Measurements from ENCODE around the gene SH3TC1. TPM values are rescaled to one million over a fixed set of nuclear protein-coding genes. Genes with fewer than 3 reads are reported as not detected.

SH3TC1 gene
- total and polyA plus RNA-seq, 2 of the 8 experiments (the other 6 are each of a cell fraction or from before 2014, with no cell fraction given) = 0.15 TPM; not detected in 1

DNA sequence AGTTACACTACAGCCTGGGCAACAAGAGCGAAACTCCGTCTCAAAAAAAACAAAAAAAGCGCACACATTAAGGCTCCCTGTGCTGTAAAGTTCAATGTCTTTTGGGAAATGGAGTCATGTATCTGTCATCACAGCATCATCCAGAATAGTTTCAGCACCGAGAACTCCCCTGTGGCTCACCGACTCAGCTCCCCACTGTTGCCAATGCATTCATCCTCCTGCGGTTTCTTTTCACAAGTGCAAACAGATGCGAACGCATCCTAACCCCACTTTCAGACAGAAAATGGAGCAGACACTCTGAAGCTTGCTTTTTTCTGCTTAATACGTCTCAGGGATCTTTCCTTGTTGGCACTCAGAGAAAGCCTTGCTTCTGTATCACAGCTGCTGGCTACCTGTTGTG, 13.8 kb upstream of the SH3TC1 start:
- Histone ChIP-seq H4K91ac (replicated peaks; ENCODE audit: insufficient read length, low read length) (no peak overlapping the region), H4K20me1 (replicated peaks in 1 of 2; ENCODE audit: control insufficient read depth in 1 of 2, insufficient read depth in 2 of 2, low read length in 2 of 2) (peaks cover 0 to 4% of the 10 kb centered on the region in 2 experiments), H3K4ac (replicated peaks; ENCODE audit: insufficient read length, low read depth, low read length) (no peak overlapping the region), H3K79me2 (ENCODE audit: control insufficient read depth in 1 of 2, insufficient read depth in 2 of 2, low read length in 2 of 2) (no peaks in the 10 kb centered on the region), H2BK120ac (replicated peaks; ENCODE audit: low read depth, low read length) (no peak overlapping the region), H4K8ac (ENCODE audit: extremely low read depth, insufficient read depth, low read length) (no peak overlapping the region), H3K56ac (replicated peaks; ENCODE audit: insufficient read length, low read depth, low read length) (no peak overlapping the region), H3K4me1 (replicated peaks in 1 of 4; ENCODE audit: control insufficient read depth in 3 of 4, insufficient read depth in 4 of 4, low read length in 3 of 4) (no peaks in the 10 kb centered on the region), H3K23me2 (ENCODE audit: low read depth, low read length) (0 out of 2 replicates have a peak, but pooled peaks cover 2% of the 10 kb centered on the region), H4K5ac (ENCODE audit: insufficient read length, low read depth, low read length) (no peak overlapping the region), H2BK12ac (ENCODE audit: low read depth, low read length) (no peak overlapping the region), H3K27ac (ENCODE audit: low read depth, low read length) (no peak overlapping the region), H3K4me3 (ENCODE audit: extremely low read depth in 1 of 4, insufficient read depth in 2 of 4, low read depth in 3 of 4, low read length in 4 of 4) (no peak overlapping the region), H3K36me3 (ENCODE audit: control insufficient read depth in 2 of 4, insufficient read depth in 4 of 4, low read length in 3 of 4) (no peaks in the 10 kb centered on the region), H3K9ac (replicated peaks in 1 of 4; ENCODE audit: extremely low read depth in 1 of 4, low read depth in 3 of 4, low read length in 3 of 4) (no peak overlapping the region), H2BK5ac (ENCODE audit: low read depth, low read length) (no peak overlapping the region), H3K23ac (ENCODE audit: insufficient read length) (no peak overlapping the region), H3K27me3 (replicated peaks in 1 of 4; ENCODE audit: control insufficient read depth in 3 of 4, extremely low read depth in 1 of 4, insufficient read depth in 3 of 4, low read length in 3 of 4) (no peaks in the 10 kb centered on the region), H3K18ac (ENCODE audit: extremely low read depth, low read length) (no peak overlapping the region), H2BK15ac (ENCODE audit: low read length) (no peak overlapping the region), H2BK20ac (ENCODE audit: low read length) (0 out of 2 replicates have a peak overlapping the region, but pooled peaks have one; percentile 34), H2AFZ (ENCODE audit: low read length) (no peak overlapping the region), H3K9me3 (ENCODE audit: insufficient read depth in 2 of 2, low read depth in 1 of 2, low read length in 1 of 2) (no peaks in the 10 kb centered on the region), H3K4me2 (ENCODE audit: insufficient read depth in 1 of 2, low read depth in 2 of 2, low read length in 2 of 2) (no peak overlapping the region), H3K79me1 (ENCODE audit: low read depth, low read length) (no peaks in the 10 kb centered on the region), H2AK5ac (ENCODE audit: low read depth, low read length) (no peak overlapping the region), H3K14ac (ENCODE audit: insufficient read length) (no peak overlapping the region)
- no peak for TF ChIP-seq TAF1 (IDR thresholded peaks at IDR 0.05; ENCODE audit: low read depth, low read length)
- TF ChIP-seq SIX5 (IDR thresholded peaks at IDR 0.05; ENCODE audit: low read depth, low read length) = no peak
- TF ChIP-seq SRF (IDR thresholded peaks at IDR 0.05; ENCODE audit: low read depth, low read length) = no peak
- WGBS, 2 experiments (ENCODE audit: extremely low coverage in 1 of 2, insufficient coverage in 1 of 2, insufficient read length in 1 of 2, insufficient replicate concordance in 2 of 2, low coverage in 1 of 2, low lambda C conversion rate in 2 of 2, missing lambda C conversion rate in 1 of 2) = 88% methylated on average over 9 of the region's 9 CpGs; no CpG with 5 or more reads in 1 of the 2 experiments
- DNase-seq (ENCODE audit: low read depth in 1 of 2, low spot score in 2 of 2) (no peak), FAIRE-seq (no peak)
- ChIA-PET CTCF (ENCODE audit: partially characterized antibody) (interaction anchor here (1.3 to 1.5 kb wide), 3 partner anchors 9 to 62 kb away, joined by 3 to 6 read pairs (median 4); no protein-coding TSS in a partner anchor), POLR2A (ENCODE audit: partially characterized antibody) (interaction anchor here (0.7 kb wide), 1 partner anchor 39 kb away, joined by 3 read pairs; no protein-coding TSS in a partner anchor)
